HEK293 (cell line): Measurements from ENCODE around the gene GSTP1.

ENCODE experiments used
- CTCF ChIA-PET: fragments of 350-600 bp; formaldehyde crosslinking; extraction: SDS; loops from one replicate; lab custom pipeline; 2021; ENCODE audit warnings: antibody characterized with exemption; lab: Yijun Ruan, JAX
- POLR2A ChIA-PET: fragments of 300-600 bp; formaldehyde crosslinking; extraction: SDS; loops from one replicate; lab custom pipeline; 2020; ENCODE audit warnings: antibody characterized with exemption, inconsistent platforms; lab: Yijun Ruan, JAX
- H3K27ac ChIP-seq: fragments of 200-500 bp; sonication (Bioruptor generic); 2 replicates; pipeline ENCODE4 v1.5.1; 2014; ENCODE audit warnings: low read depth, low read length, control low read depth, inconsistent platforms; ENCODE audit errors: extremely low read depth
- H3K36me3 ChIP-seq, 2 experiments: fragments of 200-500 bp in 1 of 2; sonication (Bioruptor generic) in 1 of 2; 1 replicate in 1 of 2; 2 replicates in 1 of 2; pipeline ENCODE4 v1.5.1; 2014 to 2017; ENCODE audit warnings: inconsistent platforms in 2 of 2, low read length in 2 of 2; ENCODE audit not compliant: control insufficient read depth in 2 of 2, insufficient read depth in 1 of 2
- H3K4me1 ChIP-seq: fragments of 200-500 bp; sonication (Bioruptor generic); 2 replicates; pipeline ENCODE4 v1.5.1; 2014; ENCODE audit warnings: mild to moderate bottlenecking, low read length, inconsistent platforms; ENCODE audit not compliant: control insufficient read depth, insufficient read depth
- H3K4me3 ChIP-seq: 2 replicates; pipeline ENCODE4 v1.5.1; 2011; ENCODE audit warnings: low read depth, mild to moderate bottlenecking, control low read depth, low read length, moderate library complexity
- H3K9me3 ChIP-seq: fragments of 200-500 bp; sonication (Bioruptor generic); 2 replicates; pipeline ENCODE4 v1.5.1; 2014; ENCODE audit warnings: low read depth, low read length, inconsistent platforms; ENCODE audit not compliant: control insufficient read depth, insufficient read depth
- CTCF ChIP-seq: fragments of 450-650 bp; formaldehyde crosslinking; IDR thresholded peaks from 2 replicates; pipeline ENCODE4 v1.5.1; 2016; ENCODE audit warnings: missing biosample characterization, missing genetic modification characterization
- KLF17 ChIP-seq: fragments of 450-650 bp; formaldehyde crosslinking; IDR thresholded peaks from 2 replicates; pipeline ENCODE4 v1.5.1; 2016; ENCODE audit warnings: missing biosample characterization, missing genetic modification characterization
- ZBTB6 ChIP-seq: fragments of 450-650 bp; formaldehyde crosslinking; IDR thresholded peaks from 2 replicates; pipeline ENCODE4 v1.5.1; 2017; ENCODE audit warnings: missing biosample characterization, missing genetic modification characterization
- ZBTB8A ChIP-seq: fragments of 450-650 bp; formaldehyde crosslinking; IDR thresholded peaks from 2 replicates; pipeline ENCODE4 v1.5.1; 2016; ENCODE audit warnings: missing biosample characterization, missing genetic modification characterization
- ZFP41 ChIP-seq: fragments of 450-650 bp; formaldehyde crosslinking; IDR thresholded peaks from 2 replicates; pipeline ENCODE4 v1.5.1; 2016; ENCODE audit warnings: missing biosample characterization, missing genetic modification characterization, borderline replicate concordance
- ZIC2 ChIP-seq: fragments of 450-650 bp; formaldehyde crosslinking; IDR thresholded peaks from 2 replicates; pipeline ENCODE4 v1.5.1; 2016; ENCODE audit warnings: missing biosample characterization, missing genetic modification characterization
- ZNF132 ChIP-seq: fragments of 450-650 bp; formaldehyde crosslinking; IDR thresholded peaks from 2 replicates; pipeline ENCODE4 v1.5.1; 2017; ENCODE audit warnings: missing biosample characterization, missing genetic modification characterization, borderline replicate concordance
- ZNF148 ChIP-seq: fragments of 450-650 bp; formaldehyde crosslinking; IDR thresholded peaks from 2 replicates; pipeline ENCODE4 v1.5.0; 2017; ENCODE audit warnings: missing biosample characterization, missing genetic modification characterization, borderline replicate concordance
- ZNF155 ChIP-seq: fragments of 450-650 bp; formaldehyde crosslinking; IDR thresholded peaks from 2 replicates; pipeline ENCODE4 v1.5.1; 2016; ENCODE audit warnings: missing biosample characterization, missing genetic modification characterization
- ZNF211 ChIP-seq: fragments of 450-650 bp; formaldehyde crosslinking; IDR thresholded peaks from 2 replicates; pipeline ENCODE4 v1.5.1; 2016; ENCODE audit warnings: low read depth, missing biosample characterization, missing genetic modification characterization
- ZNF239 ChIP-seq: fragments of 450-650 bp; formaldehyde crosslinking; IDR thresholded peaks from 2 replicates; pipeline ENCODE4 v1.5.1; 2016; ENCODE audit warnings: missing biosample characterization, missing genetic modification characterization
- ZNF473 ChIP-seq: fragments of 450-650 bp; formaldehyde crosslinking; IDR thresholded peaks from 2 replicates; pipeline ENCODE4 v1.5.1; 2017; ENCODE audit warnings: missing biosample characterization, missing genetic modification characterization
- ZNF488 ChIP-seq: fragments of 450-650 bp; formaldehyde crosslinking; IDR thresholded peaks from 2 replicates; pipeline ENCODE4 v1.5.1; 2016; ENCODE audit warnings: missing biosample characterization, missing genetic modification characterization
- ZNF514 ChIP-seq: fragments of 450-650 bp; formaldehyde crosslinking; IDR thresholded peaks from 2 replicates; pipeline ENCODE4 v1.5.1; 2016; ENCODE audit warnings: missing biosample characterization, missing genetic modification characterization
- ZNF560 ChIP-seq: fragments of 450-650 bp; formaldehyde crosslinking; IDR thresholded peaks from 2 replicates; pipeline ENCODE4 v1.5.1; 2017; ENCODE audit warnings: missing biosample characterization, missing genetic modification characterization, borderline replicate concordance
- ZNF664 ChIP-seq: fragments of 450-650 bp; formaldehyde crosslinking; IDR thresholded peaks from 2 replicates; pipeline ENCODE4 v1.5.1; 2016; ENCODE audit warnings: missing biosample characterization, missing genetic modification characterization
- ZNF677 ChIP-seq: fragments of 450-650 bp; IDR thresholded peaks from 2 replicates; pipeline ENCODE4 v1.5.0; 2018; ENCODE audit warnings: missing biosample characterization, mild to moderate bottlenecking, missing genetic modification characterization, moderate library complexity
- ZNF704 ChIP-seq: fragments of 450-650 bp; formaldehyde crosslinking; IDR thresholded peaks from 2 replicates; pipeline ENCODE4 v1.5.1; 2016; ENCODE audit warnings: missing biosample characterization, missing genetic modification characterization
- TF ChIP-seq, protein P1 (sequence below): fragments of 450-650 bp; formaldehyde crosslinking; optimal IDR thresholded peaks from 2 replicates; pipeline ENCODE3; 2016; ENCODE audit warnings: missing biosample characterization, mild to moderate bottlenecking, missing genetic modification characterization
- TF ChIP-seq, protein P2 (sequence below): fragments of 450-650 bp; formaldehyde crosslinking; IDR thresholded peaks from 2 replicates; pipeline ENCODE4 v1.5.1; 2016; ENCODE audit warnings: missing biosample characterization, missing genetic modification characterization

Gene GSTP1

DNA sequence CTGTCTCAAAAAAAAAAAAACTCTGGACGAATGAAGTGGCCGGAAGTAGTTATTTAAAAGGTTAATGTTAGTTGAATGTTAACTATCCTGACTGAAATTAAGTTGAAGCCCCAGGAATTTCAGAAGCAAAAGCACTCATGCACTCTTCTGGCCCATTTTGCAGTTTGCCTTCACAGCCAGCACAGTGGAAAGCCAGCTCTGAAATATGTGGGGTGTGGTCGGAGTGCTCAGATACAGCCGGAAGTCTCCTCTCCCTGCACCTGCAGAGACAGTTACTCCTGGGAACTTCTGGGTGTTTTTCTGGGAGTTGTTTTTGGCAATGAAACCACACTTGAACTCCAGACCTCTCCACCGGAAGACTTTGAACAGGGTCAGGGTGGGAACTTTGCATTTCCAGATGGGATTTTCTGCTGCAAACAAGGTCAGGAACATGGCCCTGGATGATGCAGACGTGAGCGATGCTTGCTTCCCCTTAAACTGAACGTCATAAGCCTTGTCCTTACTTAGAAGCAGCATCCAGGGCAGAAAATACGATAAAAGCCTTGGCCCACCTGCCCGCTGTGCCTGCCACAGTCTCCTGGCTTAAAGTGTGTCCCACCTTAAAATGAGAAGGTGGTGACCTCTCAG is 38.9 kb upstream of the GSTP1 start (continued):
- no peak for TF ChIP-seq KLF17 (tag by site-specific recombination)
- TF ChIP-seq ZNF239 (tag by site-specific recombination): no peak
- TF ChIP-seq ZNF664 (tag by site-specific recombination): no peak
- no peak for TF ChIP-seq ZNF155 (tag by site-specific recombination)
- TF ChIP-seq ZBTB8A: no peak
- TF ChIP-seq ZNF148 (tag by site-specific recombination): no peak
- TF ChIP-seq ZNF211: no peak
- TF ChIP-seq, protein P1, sequence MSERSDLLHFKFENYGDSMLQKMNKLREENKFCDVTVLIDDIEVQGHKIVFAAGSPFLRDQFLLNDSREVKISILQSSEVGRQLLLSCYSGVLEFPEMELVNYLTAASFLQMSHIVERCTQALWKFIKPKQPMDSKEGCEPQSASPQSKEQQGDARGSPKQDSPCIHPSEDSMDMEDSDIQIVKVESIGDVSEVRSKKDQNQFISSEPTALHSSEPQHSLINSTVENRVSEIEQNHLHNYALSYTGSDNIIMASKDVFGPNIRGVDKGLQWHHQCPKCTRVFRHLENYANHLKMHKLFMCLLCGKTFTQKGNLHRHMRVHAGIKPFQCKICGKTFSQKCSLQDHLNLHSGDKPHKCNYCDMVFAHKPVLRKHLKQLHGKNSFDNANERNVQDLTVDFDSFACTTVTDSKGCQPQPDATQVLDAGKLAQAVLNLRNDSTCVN (tag by site-specific recombination): no peak
- TF ChIP-seq, all 188 proteins: peak for 0

- CTCF ChIA-PET: interaction anchor here (0.8 to 2.2 kb wide), 3 partner anchors 16 to 39 kb away, joined by 3 to 6 read pairs (median 6); no protein-coding TSS in a partner anchor
- POLR2A ChIA-PET: interaction anchor here (0.9 kb wide), 1 partner anchor 9 kb away, joined by 3 read pairs; no protein-coding TSS in a partner anchor
- no peak for TF ChIP-seq ZFP41
- no peak for TF ChIP-seq ZNF488 (tag by site-specific recombination)
- TF ChIP-seq, protein P2, sequence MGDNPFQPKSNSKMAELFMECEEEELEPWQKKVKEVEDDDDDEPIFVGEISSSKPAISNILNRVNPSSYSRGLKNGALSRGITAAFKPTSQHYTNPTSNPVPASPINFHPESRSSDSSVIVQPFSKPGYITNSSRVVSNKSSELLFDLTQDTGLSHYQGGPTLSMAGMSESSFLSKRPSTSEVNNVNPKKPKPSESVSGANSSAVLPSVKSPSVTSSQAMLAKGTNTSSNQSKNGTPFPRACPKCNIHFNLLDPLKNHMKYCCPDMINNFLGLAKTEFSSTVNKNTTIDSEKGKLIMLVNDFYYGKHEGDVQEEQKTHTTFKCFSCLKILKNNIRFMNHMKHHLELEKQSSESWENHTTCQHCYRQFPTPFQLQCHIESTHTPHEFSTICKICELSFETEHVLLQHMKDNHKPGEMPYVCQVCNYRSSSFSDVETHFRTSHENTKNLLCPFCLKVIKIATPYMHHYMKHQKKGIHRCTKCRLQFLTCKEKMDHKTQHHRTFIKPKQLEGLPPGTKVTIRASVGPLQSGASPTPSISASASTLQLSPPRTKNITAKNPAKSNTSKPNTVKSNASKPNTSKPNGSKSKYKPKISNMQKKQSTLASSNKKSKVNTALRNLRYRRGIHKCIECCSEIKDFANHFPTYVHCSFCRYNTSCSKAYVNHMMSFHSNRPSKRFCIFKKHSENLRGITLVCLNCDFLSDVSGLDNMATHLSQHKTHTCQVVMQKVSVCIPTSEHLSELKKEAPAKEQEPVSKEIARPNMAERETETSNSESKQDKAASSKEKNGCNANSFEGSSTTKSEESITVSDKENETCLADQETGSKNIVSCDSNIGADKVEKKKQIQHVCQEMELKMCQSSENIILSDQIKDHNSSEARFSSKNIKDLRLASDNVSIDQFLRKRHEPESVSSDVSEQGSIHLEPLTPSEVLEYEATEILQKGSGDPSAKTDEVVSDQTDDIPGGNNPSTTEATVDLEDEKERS (tag by site-specific recombination): no peak
- no peak for TF ChIP-seq CTCF (tag by site-specific recombination)
- TF ChIP-seq ZNF677 (tag by site-specific recombination): no peak
- TF ChIP-seq ZBTB6 (tag by site-specific recombination): no peak
- TF ChIP-seq ZNF473 (tag by site-specific recombination): no peak
- TF ChIP-seq ZNF560 (tag by site-specific recombination): no peak
- TF ChIP-seq, protein P1 (tag by site-specific recombination): no peak
- TF ChIP-seq ZIC2 (tag by site-specific recombination): no peak
- TF ChIP-seq ZNF132 (tag by site-specific recombination): no peak
- TF ChIP-seq ZNF704 (tag by site-specific recombination): no peak
- TF ChIP-seq ZNF514: no peak
- TF ChIP-seq, all 188 proteins: peak for 0
Measured at GRCh38 chr11:67545280-67545679, 38.3 kb upstream of the GSTP1 start.

More at GRCh38 chr11:67545280-67545679, 38.3 kb upstream of the GSTP1 start:
- no peaks in the 10 kb centered on the region for H3K9me3 ChIP-seq
- H3K36me3 ChIP-seq: no peaks in the 10 kb centered on the region
- H3K4me1 ChIP-seq: no peaks in the 10 kb centered on the region
- no peak overlapping the region for H3K4me3 ChIP-seq
- H3K27ac ChIP-seq: no peak overlapping the region
